H1 (cell line): Measurements from ENCODE around the gene DTNB. TPM values are rescaled to one million over a fixed set of nuclear protein-coding genes. Genes with fewer than 3 reads are reported as not detected.

Experiments used
- CTCF ChIA-PET: fragments of 300-600 bp; sonication (Branson Sonifier 250); formaldehyde crosslinking; loops from one replicate; lab custom pipeline; 2021; ENCODE audit not compliant: partially characterized antibody; lab: Charles Lee
- POLR2A ChIA-PET: fragments of 300-600 bp; sonication (Branson Sonifier 250); formaldehyde crosslinking; loops from one replicate; lab custom pipeline; 2021; ENCODE audit warnings: inconsistent platforms; ENCODE audit not compliant: partially characterized antibody; lab: Charles Lee
- DNase-seq, 2 experiments: peaks; one replicate each; pipeline versions ENCODE4 v3.0.0 to v3.0.0-alpha.2; 2010 to 2022; ENCODE audit warnings: low spot score in 2 of 2, low read depth in 1 of 2, mixed read lengths in 1 of 2
- FAIRE-seq: peaks from 2 replicates; lab custom pipeline; 2011; peaks lifted over from hg19 to GRCh38; lab: Jason Lieb, UNC
- H2AFZ ChIP-seq: 2 replicates; pipeline ENCODE4 v1.8.1; 2012; ENCODE audit warnings: low read length, inconsistent platforms
- H2AK5ac ChIP-seq: 2 replicates; pipeline ENCODE4 v1.6.1; 2013; ENCODE audit warnings: low read depth, low read length
- H2BK120ac ChIP-seq: replicated peaks from 2 replicates; pipeline ENCODE3; 2013; ENCODE audit warnings: low read depth, low read length, inconsistent platforms
- H2BK12ac ChIP-seq: 2 replicates; pipeline ENCODE4 v1.6.1; 2013; ENCODE audit warnings: low read depth, low read length
- H2BK15ac ChIP-seq: 2 replicates; pipeline ENCODE4 v1.6.1; 2013; ENCODE audit warnings: low read length
- H2BK20ac ChIP-seq: 2 replicates; pipeline ENCODE4 v1.6.1; 2013; ENCODE audit warnings: low read length
- H2BK5ac ChIP-seq: 2 replicates; pipeline ENCODE4 v1.6.1; 2013; ENCODE audit warnings: low read depth, low read length
- H3K14ac ChIP-seq: 2 replicates; pipeline ENCODE4 v1.6.1; 2013; ENCODE audit warnings: inconsistent platforms; ENCODE audit not compliant: insufficient read length
- H3K18ac ChIP-seq: 2 replicates; pipeline ENCODE4 v1.6.1; 2013; ENCODE audit warnings: low read length; ENCODE audit errors: extremely low read depth
- H3K23ac ChIP-seq: 2 replicates; pipeline ENCODE4 v1.6.1; 2013; ENCODE audit warnings: inconsistent platforms; ENCODE audit not compliant: insufficient read length
- H3K23me2 ChIP-seq: 2 replicates; pipeline ENCODE4 v1.6.1; 2013; ENCODE audit warnings: low read depth, low read length
- H3K27ac ChIP-seq: 2 replicates; pipeline ENCODE4 v1.6.1; 2011; ENCODE audit warnings: low read depth, low read length, inconsistent platforms
- H3K27me3 ChIP-seq, 4 experiments: replicated peaks in 1 of 4; 1 replicate in 1 of 4; 2 replicates in 3 of 4; pipeline versions ENCODE4 v1.6.1 to v1.8.1; 2011 to 2013; ENCODE audit warnings: low read length in 3 of 4, mild to moderate bottlenecking in 3 of 4, inconsistent platforms in 2 of 4, mixed read lengths in 2 of 4, moderate library complexity in 1 of 4; ENCODE audit not compliant: control insufficient read depth in 3 of 4, insufficient read depth in 3 of 4; ENCODE audit errors: extremely low read depth in 1 of 4
- H3K36me3 ChIP-seq, 4 experiments: 2 replicates each; pipeline versions ENCODE4 v1.6.1 to v1.8.1; 2011 to 2013; ENCODE audit warnings: mild to moderate bottlenecking in 4 of 4, low read length in 3 of 4, moderate library complexity in 2 of 4, control low read depth in 1 of 4, inconsistent platforms in 1 of 4; ENCODE audit not compliant: insufficient read depth in 4 of 4, control insufficient read depth in 2 of 4
- H3K4ac ChIP-seq: replicated peaks from 2 replicates; pipeline ENCODE3; 2013; ENCODE audit warnings: low read length, low read depth, mixed read lengths, inconsistent platforms; ENCODE audit not compliant: insufficient read length
- H3K4me1 ChIP-seq, 4 experiments: replicated peaks in 1 of 4; 1 replicate in 1 of 4; 2 replicates in 3 of 4; pipeline versions ENCODE4 v1.6.1 to v1.8.1; 2011 to 2013; ENCODE audit warnings: low read length in 3 of 4, inconsistent platforms in 2 of 4, mixed read lengths in 1 of 4; ENCODE audit not compliant: insufficient read depth in 4 of 4, control insufficient read depth in 3 of 4
- H3K4me2 ChIP-seq, 2 experiments: 2 replicates each; pipeline versions ENCODE4 v1.6.1 to v1.8.1; 2011 to 2013; ENCODE audit warnings: low read depth in 2 of 2, low read length in 2 of 2, control low read depth in 1 of 2, inconsistent platforms in 1 of 2, mild to moderate bottlenecking in 1 of 2; ENCODE audit not compliant: insufficient read depth in 1 of 2
- H3K4me3 ChIP-seq, 4 experiments: fragments of 200-600, 300-600 bp in 1 of 4; sonication (generic), shearing (Covaris generic), sonication (Bioruptor Twin) in 1 of 4; 2 replicates each; pipeline versions ENCODE4 v1.5.1 to v1.8.1; 2011 to 2016; ENCODE audit warnings: low read length in 4 of 4, low read depth in 3 of 4, control low read depth in 2 of 4, inconsistent platforms in 2 of 4, mild to moderate bottlenecking in 2 of 4, mixed read lengths in 1 of 4, moderate library complexity in 1 of 4; ENCODE audit not compliant: insufficient read depth in 2 of 4; ENCODE audit errors: extremely low read depth in 1 of 4
- H3K56ac ChIP-seq: replicated peaks from 2 replicates; pipeline ENCODE3; 2013; ENCODE audit warnings: low read depth, mild to moderate bottlenecking, mixed read lengths, low read length, inconsistent platforms; ENCODE audit not compliant: insufficient read length
- H3K79me1 ChIP-seq: 2 replicates; pipeline ENCODE4 v1.6.1; 2013; ENCODE audit warnings: low read depth, low read length, control low read depth
- H3K79me2 ChIP-seq, 2 experiments: 2 replicates each; pipeline versions ENCODE4 v1.6.1 to v1.8.1; 2012 to 2013; ENCODE audit warnings: low read length in 2 of 2, mild to moderate bottlenecking in 2 of 2, inconsistent platforms in 1 of 2; ENCODE audit not compliant: insufficient read depth in 2 of 2, control insufficient read depth in 1 of 2
- H3K9ac ChIP-seq, 4 experiments: replicated peaks in 1 of 4; 1 replicate in 1 of 4; 2 replicates in 3 of 4; pipeline versions ENCODE4 v1.6.1 to v1.8.1; 2011 to 2013; ENCODE audit warnings: low read depth in 3 of 4, low read length in 3 of 4, control low read depth in 2 of 4, mild to moderate bottlenecking in 2 of 4, moderate library complexity in 2 of 4, inconsistent platforms in 1 of 4; ENCODE audit errors: extremely low read depth in 1 of 4
- H3K9me3 ChIP-seq, 2 experiments: 2 replicates each; pipeline versions ENCODE4 v1.6.1 to v1.8.1; 2012 to 2013; ENCODE audit warnings: mild to moderate bottlenecking in 2 of 2, moderate library complexity in 2 of 2, control low read depth in 1 of 2, inconsistent platforms in 1 of 2, low read depth in 1 of 2, low read length in 1 of 2, mixed read lengths in 1 of 2; ENCODE audit not compliant: insufficient read depth in 2 of 2
- H4K20me1 ChIP-seq, 2 experiments: replicated peaks in 1 of 2; 2 replicates each; pipeline versions ENCODE3 to v1.8.1; 2011 to 2013; ENCODE audit warnings: inconsistent platforms in 2 of 2, low read length in 2 of 2, mild to moderate bottlenecking in 1 of 2; ENCODE audit not compliant: insufficient read depth in 2 of 2, control insufficient read depth in 1 of 2
- H4K5ac ChIP-seq: 2 replicates; pipeline ENCODE4 v1.6.1; 2013; ENCODE audit warnings: low read length, low read depth, mixed read lengths, inconsistent platforms; ENCODE audit not compliant: insufficient read length
- H4K8ac ChIP-seq: 2 replicates; pipeline ENCODE4 v1.8.0; 2013; ENCODE audit warnings: mild to moderate bottlenecking, moderate library complexity, low read length, inconsistent platforms; ENCODE audit not compliant: insufficient read depth; ENCODE audit errors: extremely low read depth
- H4K91ac ChIP-seq: replicated peaks from 2 replicates; pipeline ENCODE3; 2013; ENCODE audit warnings: low read length, mixed read lengths, inconsistent platforms; ENCODE audit not compliant: insufficient read length
- CBX8 ChIP-seq: fragments of 300-800, 300-1000 bp; sonication (generic); IDR thresholded peaks from 2 replicates; pipeline ENCODE4 v1.7.1; 2016; ENCODE audit warnings: low read depth, low read length, borderline replicate concordance
- CREB1 ChIP-seq: IDR thresholded peaks from 2 replicates; pipeline ENCODE4 v1.6.1; 2012; ENCODE audit warnings: inconsistent platforms
- NRF1 ChIP-seq: IDR thresholded peaks from 2 replicates; pipeline ENCODE4 v1.6.1; 2011; ENCODE audit warnings: mild to moderate bottlenecking, low read depth, low read length, improper control_type of control experiment
- RXRA ChIP-seq: IDR thresholded peaks from 2 replicates; pipeline ENCODE4 v1.6.1; 2011; ENCODE audit warnings: low read depth, mild to moderate bottlenecking, low read length, moderate library complexity; ENCODE audit not compliant: insufficient read depth
- TAF1 ChIP-seq: IDR thresholded peaks from 2 replicates; pipeline ENCODE4 v1.6.1; 2011; ENCODE audit warnings: mild to moderate bottlenecking, low read depth, low read length
- TBP ChIP-seq: IDR thresholded peaks from 2 replicates; pipeline ENCODE4 v1.6.1; 2011; ENCODE audit warnings: low read depth, low read length, improper control_type of control experiment
- WGBS, 2 experiments: shearing (Covaris generic) in 1 of 2; methylation state at CpG; one replicate each; pipeline versions ENCODE4 v1.1.6 to v1.1.7; 2013 to 2015; ENCODE audit warnings: low lambda C conversion rate in 2 of 2, mixed read lengths in 2 of 2, inconsistent platforms in 1 of 2, low coverage in 1 of 2, missing lambda C conversion rate in 1 of 2; ENCODE audit not compliant: insufficient replicate concordance in 2 of 2, insufficient coverage in 1 of 2, insufficient read length in 1 of 2; ENCODE audit errors: extremely low coverage in 1 of 2, missing lambda C conversion rate in 1 of 2; 5-methylcytosine and 5-hydroxymethylcytosine counted together
- polyA plus RNA-seq, 7 experiments: library from polyadenylated mRNA; depleted of rRNA in 3 of 7; stranded (reverse) in 5 of 7; unstranded in 2 of 7; fragments of >200 nt in 5 of 7; fragments of 200-250 nt in 2 of 7; gene quantifications; 1 replicate in 5 of 7; 2 replicates in 1 of 7; 4 replicates in 1 of 7; pipeline versions ENCODE4 v1.2.1 to v1.2.3, GENCODE V29; 2011 to 2013; ENCODE audit warnings: missing spikeins in 2 of 7, mixed read lengths in 2 of 7
- total RNA-seq: library from RNA; stranded (reverse); fragmentation: NEBNext Ultra II Directional; extraction: Animal tissue kit (Norgen Biotek cat#: 25700); gene quantifications from 2 replicates; pipeline ENCODE4 v1.2.1, GENCODE V29; 2021

Gene DTNB
- total and polyA plus RNA-seq, 2 of the 8 experiments (the other 6 are each of a cell fraction or from before 2014, with no cell fraction given), result 39.6 to 49.5 TPM

DNA sequence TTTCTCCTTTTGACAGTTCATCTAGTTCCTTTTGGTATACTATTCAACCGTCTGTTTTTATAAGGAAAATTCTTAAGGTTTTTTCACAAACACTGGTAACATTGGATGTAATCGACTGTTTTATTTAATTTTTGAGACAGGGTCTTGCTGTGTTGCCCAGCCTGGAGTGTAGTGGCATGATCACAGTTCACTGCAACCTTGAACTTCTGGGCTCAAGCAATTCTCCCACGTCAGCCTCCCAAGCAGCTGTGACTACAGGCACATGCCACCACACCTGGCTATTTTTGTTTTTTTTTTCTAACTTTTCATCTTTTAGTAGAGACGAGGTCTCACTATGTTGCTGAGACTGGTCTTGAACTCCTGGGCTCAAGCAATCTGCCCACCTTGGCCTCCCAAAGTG is 227.3 kb downstream of the DTNB start:
- POLR2A ChIA-PET, result no interaction called here

More for the DNA sequence above, 227.3 kb downstream of the DTNB start:
- Histone ChIP-seq H3K4me2 (no peak overlapping the region), H2BK20ac (no peak overlapping the region), H4K91ac (no peak overlapping the region), H4K20me1 (no peaks in the 10 kb centered on the region)
- no peak for TF ChIP-seq TAF1
- TF ChIP-seq CBX8, result no peak
- TF ChIP-seq CREB1, result no peak
- no peak for TF ChIP-seq RXRA
- no peak for TF ChIP-seq NRF1
- TF ChIP-seq TBP, result no peak
- TF ChIP-seq, all 59 proteins: peak for 0
- Histone ChIP-seq H3K9me3 (no peaks in the 10 kb centered on the region), H3K36me3 (peaks cover 0 to 2% (median 0%) of the 10 kb centered on the region in 4 experiments; a peak in 1 of 8 replicates), H3K4ac (no peak overlapping the region), H2BK120ac (no peak overlapping the region), H4K8ac (no peak overlapping the region), H2BK5ac (no peak overlapping the region), H3K27me3 (no peaks in the 10 kb centered on the region), H3K56ac (no peak overlapping the region), H3K79me2 (no peaks in the 10 kb centered on the region), H3K4me1 (no peaks in the 10 kb centered on the region; a peak in 2 of 7 replicates), H2BK12ac (no peak overlapping the region), H3K4me3 (no peak overlapping the region), H3K9ac (no peak overlapping the region), H3K18ac (no peak overlapping the region), H4K5ac (no peak overlapping the region), H2AFZ (no peak overlapping the region), H2AK5ac (no peak overlapping the region), H2BK15ac (no peak overlapping the region), H3K27ac (no peak overlapping the region), H3K79me1 (no peaks in the 10 kb centered on the region), H3K23ac (no peak overlapping the region), H3K23me2 (no peaks in the 10 kb centered on the region), H3K14ac (no peak overlapping the region)
- CTCF ChIA-PET, result interaction anchor here (0.7 to 1.3 kb wide), 2 partner anchors 8 to 9 kb away, joined by 3 to 8 read pairs; no protein-coding TSS in a partner anchor
- 72% methylated on average over 4 of the region's 4 CpGs; no CpG with 5 or more reads in 1 of the 2 experiments for WGBS, 2 experiments
- DNase-seq (no peak), FAIRE-seq (no peak)
